Body of pancreas (tissue), 4 donors: Measurements from ENCODE around the gene TEX14.
"Not testable (repeated sequence)": the region's sequence is repeated elsewhere in the genome, so short reads cannot be mapped to it uniquely, and the experiment has no call there.

Experiments
- CTCF ChIP-seq, 7 experiments: fragments of 450-650 bp in 4 of 7; fragments of 200-600 bp in 3 of 7; sonication (generic) in 3 of 7; IDR thresholded peaks; one replicate each; pipeline ENCODE4 v1.5.1; 2016 to 2019; ENCODE audit warnings: antibody characterized with exemption in 7 of 7
- POLR2A ChIP-seq, 3 donors: fragments of 450-650 bp; IDR thresholded peaks; one replicate each; pipeline ENCODE4 v1.6.1; 2016; ENCODE audit warnings: antibody characterized with exemption in 3 of 3, mild to moderate bottlenecking in 2 of 3

GRCh38 chr17:58690033-58690432, 1.8 kb downstream of the TEX14 start:
- not testable (repeated sequence) for TF ChIP-seq CTCF, POLR2A (IDR thresholded peaks at IDR 0.05)
